Left lung (tissue), 10 donors: ENCODE results near the gene ASCC1. TPM values are rescaled to one million over a fixed set of nuclear protein-coding genes. Genes with fewer than 3 reads are reported as not detected.
A peak's percentile ranks its signal among the peaks of the same experiment; 100 is the strongest.

ENCODE experiments used
- ATAC-seq: fragments of 200-7000 bp; cut with Tn5 transposase; one replicate; pipeline ENCODE4 v1.9.1; 2020; ENCODE audit warnings: moderate library complexity
- DNase-seq, 4 donors: peaks; one replicate each; pipeline ENCODE4 v3.0.0-alpha.2; 2013 to 2020
- H3K27ac ChIP-seq, 2 donors: fragments of 200-600 bp; sonication (generic) in 1 of 2; one replicate each; pipeline versions ENCODE4 v1.5.0 to v1.8.0; 2020 to 2021
- H3K27me3 ChIP-seq, 2 donors: fragments of 200-600 bp; sonication (generic) in 1 of 2; one replicate each; pipeline versions ENCODE4 v1.5.0 to v1.8.0; 2020 to 2021
- H3K36me3 ChIP-seq, 2 donors: fragments of 200-600 bp; sonication (generic) in 1 of 2; one replicate each; pipeline versions ENCODE4 v1.5.0 to v1.8.0; 2020 to 2021
- H3K4me1 ChIP-seq, 2 donors: fragments of 200-600 bp; one replicate each; pipeline ENCODE4 v1.8.0; 2021
- H3K4me3 ChIP-seq, 2 donors: fragments of 200-600 bp; sonication (generic) in 1 of 2; one replicate each; pipeline versions ENCODE4 v1.5.0 to v1.8.0; 2020 to 2021; ENCODE audit warnings: mild to moderate bottlenecking in 1 of 2
- H3K9me3 ChIP-seq, 2 donors: fragments of 200-600 bp; sonication (generic) in 1 of 2; one replicate each; pipeline versions ENCODE4 v1.5.0 to v1.8.0; 2020 to 2021
- CTCF ChIP-seq, 2 donors: fragments of 200-600 bp; sonication (generic) in 1 of 2; IDR thresholded peaks; one replicate each; pipeline versions ENCODE4 v1.5.0 to v1.8.0; 2021; ENCODE audit warnings: antibody characterized with exemption in 2 of 2
- intact Hi-C, 2 donors: fragments of 100-400 bp; cut with DNase I; formaldehyde crosslinking; loops; one replicate each; pipeline versions ENCODE4 v1.11.2 to v1.14.2; 2022
- polyA plus RNA-seq, 6 donors: library from polyadenylated mRNA; unstranded; fragments of 120-200 nt; gene quantifications; one replicate each; pipeline ENCODE4 v1.2.1, GENCODE V29; 2013; ENCODE audit not compliant: insufficient read length in 6 of 6
- total RNA-seq, 2 donors: library from RNA; stranded (reverse); fragmentation: NEBNext Ultra II Directional; extraction: Animal tissue kit (Norgen Biotek cat#: 25700); gene quantifications; one replicate each; pipeline ENCODE4 v1.2.1, GENCODE V29; 2021
- donor health status: DM: no; HTN: yes; CAD: no.
- donor health status: DM: no; HTN: no; CAD: no.

ASCC1 gene
- total and polyA plus RNA-seq, 8 donors: 27.0 to 48.2 (median 37.4) TPM

- no peaks in the 10 kb centered on the region for H3K36me3 ChIP-seq
- DNase-seq (peak in 1 of 4 donors; percentile 72), ATAC-seq (peak; percentile 90)
- intact Hi-C loops: no loop called here
- no peaks in the 10 kb centered on the region for H3K27me3 ChIP-seq
- peaks cover 12 to 33% of the 10 kb centered on the region in 2 donors for H3K4me1 ChIP-seq
- peak overlapping the region; percentile 21 to 56 for H3K27ac ChIP-seq
- no peak for TF ChIP-seq CTCF (IDR thresholded peaks at IDR 0.05)
- no peaks in the 10 kb centered on the region for H3K9me3 ChIP-seq
- H3K4me3 ChIP-seq: no peak overlapping the region
Measured at GRCh38 chr10:72171175-72171630, 44.9 kb downstream of the ASCC1 start.

- no peak overlapping the region for H3K4me3 ChIP-seq
- ATAC-seq: peak; percentile 3
- H3K36me3 ChIP-seq: no peaks in the 10 kb centered on the region
- H3K4me1 ChIP-seq: peaks cover 9 to 29% of the 10 kb centered on the region in 2 donors
- DNase-seq: no peak
- intact Hi-C loops: no loop called here
- TF ChIP-seq CTCF (IDR thresholded peaks at IDR 0.05): no peak
- H3K9me3 ChIP-seq: no peaks in the 10 kb centered on the region
- H3K27ac ChIP-seq: peak overlapping the region; percentile 21 to 56
- H3K27me3 ChIP-seq: no peaks in the 10 kb centered on the region
Measured at GRCh38 chr10:72170733-72171132, 45.3 kb downstream of the ASCC1 start.

GRCh38 chr10:72170263-72170662, 45.8 kb downstream of the ASCC1 start:
- H3K27me3 ChIP-seq: no peaks in the 10 kb centered on the region
- intact Hi-C loops: no loop called here
- ATAC-seq (peak; percentile 88), DNase-seq (peak in 3 of 4 donors; percentile 38 to 87 (median 80))
- H3K27ac ChIP-seq: peak overlapping the region; percentile 21 to 56
- peaks cover 4 to 29% of the 10 kb centered on the region in 2 donors for H3K4me1 ChIP-seq
- H3K36me3 ChIP-seq: no peaks in the 10 kb centered on the region
- TF ChIP-seq CTCF (IDR thresholded peaks at IDR 0.05): no peak
- H3K4me3 ChIP-seq: no peak overlapping the region
- H3K9me3 ChIP-seq: no peaks in the 10 kb centered on the region

GRCh38 chr10:72167118-72167517, 49.0 kb downstream of the ASCC1 start:
- Histone ChIP-seq H3K27me3 (no peaks in the 10 kb centered on the region), H3K4me1 (peaks cover 0 to 31% of the 10 kb centered on the region in 2 donors), H3K27ac (no peak overlapping the region), H3K36me3 (no peaks in the 10 kb centered on the region), H3K4me3 (no peak overlapping the region), H3K9me3 (no peaks in the 10 kb centered on the region)
- intact Hi-C loops: no loop called here
- DNase-seq: no peak
- TF ChIP-seq CTCF (IDR thresholded peaks at IDR 0.05): no peak
- ATAC-seq: no peak

GRCh38 chr10:72164617-72165016, 51.5 kb downstream of the ASCC1 start:
- no peaks in the 10 kb centered on the region for H3K9me3 ChIP-seq
- TF ChIP-seq CTCF (IDR thresholded peaks at IDR 0.05): peak in 1 of 2 donors; percentile 14
- H3K27ac ChIP-seq: peak overlapping the region; percentile 34 to 37
- peaks cover 0 to 15% of the 10 kb centered on the region in 2 donors for H3K4me1 ChIP-seq
- ATAC-seq: peak; percentile 43
- DNase-seq: no peak
- no peak overlapping the region for H3K4me3 ChIP-seq
- intact Hi-C loops: no loop called here
- H3K27me3 ChIP-seq: no peaks in the 10 kb centered on the region
- peaks cover 0 to 17% of the 10 kb centered on the region in 2 donors for H3K36me3 ChIP-seq
